Loucy (cell line): ENCODE data around the gene CTRB2.
"Not testable (repeated sequence)": the region's sequence is repeated elsewhere in the genome, so short reads cannot be mapped to it uniquely, and the experiment has no call there.

Experiments
- CTCF ChIP-seq: fragments of 200-600 bp; sonication (generic); conservative IDR thresholded peaks from 2 replicates; pipeline ENCODE4 v1.5.1; 2014; ENCODE audit warnings: mild to moderate bottlenecking, antibody characterized with exemption, low read length
- EZH2phosphoT487 ChIP-seq: fragments of 200-600 bp; IDR thresholded peaks from 2 replicates; pipeline ENCODE4 v1.6.1; 2018; ENCODE audit warnings: antibody characterized with exemption, mild to moderate bottlenecking, moderate library complexity, borderline replicate concordance

- not testable (repeated sequence) for TF ChIP-seq CTCF, EZH2phosphoT487
These were observed 16.2 kb upstream of the CTRB2 start for GRCh38 chr16:75223129-75223528.
